GM19324 (cell line): ENCODE results near the gene DCST1.

Experiments
- ATAC-seq: cut with Tn5 transposase; IDR thresholded peaks from one replicate; pipeline ENCODE4 v1.9.1; 2021; ENCODE audit warnings: mild to moderate bottlenecking, moderate library complexity; ENCODE audit not compliant: unreplicated experiment, low FRiP score

Gene DCST1

GRCh38 chr1:155030243-155030795 lies 3.3 kb upstream of the DCST1 start:
- ATAC-seq, result no peak

- ATAC-seq, result no peak
Observed at GRCh38 chr1:155030899-155031298, 2.7 kb upstream of the DCST1 start.

GRCh38 chr1:155032886-155033285 lies 738 bp upstream of the DCST1 start:
- no peak for ATAC-seq

GRCh38 chr1:155034318-155035208 lies 939 bp downstream of the DCST1 start:
- no peak for ATAC-seq

- ATAC-seq, result no peak
Observed at GRCh38 chr1:155035936-155036335, 2.3 kb downstream of the DCST1 start.

- ATAC-seq, result no peak
Observed at GRCh38 chr1:155037043-155037442, 3.4 kb downstream of the DCST1 start.

GRCh38 chr1:155037851-155038441 lies 4.3 kb downstream of the DCST1 start:
- no peak for ATAC-seq

- ATAC-seq, result no peak
Observed at GRCh38 chr1:155038602-155039307, 5.1 kb downstream of the DCST1 start.

- ATAC-seq, result no peak
Observed at GRCh38 chr1:155039308-155039669, 5.7 kb downstream of the DCST1 start.

GRCh38 chr1:155040358-155041093 lies 6.9 kb downstream of the DCST1 start:
- no peak for ATAC-seq

- ATAC-seq, result no peak
Observed at GRCh38 chr1:155042789-155043188, 9.2 kb downstream of the DCST1 start.

GRCh38 chr1:155043301-155043702 lies 9.7 kb downstream of the DCST1 start:
- ATAC-seq, result no peak

GRCh38 chr1:155043793-155044192 lies 10.2 kb downstream of the DCST1 start:
- no peak for ATAC-seq

- ATAC-seq, result no peak
Observed at GRCh38 chr1:155044365-155044764, 10.7 kb downstream of the DCST1 start.

GRCh38 chr1:155044812-155045657 lies 11.4 kb downstream of the DCST1 start:
- ATAC-seq, result no peak

- ATAC-seq, result no peak
Observed at GRCh38 chr1:155048449-155049334, 15.1 kb downstream of the DCST1 start.

GRCh38 chr1:155049651-155050559 lies 16.3 kb downstream of the DCST1 start:
- no peak for ATAC-seq
